Putamen (tissue), 1 donor: ENCODE measurements around the gene NR6A1.
"Not testable (repeated sequence)": the region's sequence is repeated elsewhere in the genome, so short reads cannot be mapped to it uniquely, and the experiment has no call there.

ENCODE experiments used
- DNase-seq: peaks from one replicate; pipeline ENCODE4 v3.0.0-alpha.2; 2016; ENCODE audit warnings: low spot score

The NR6A1 gene

GRCh38 chr9:124615840-124616239 is 155.3 kb downstream of the NR6A1 start:
- not testable (repeated sequence) for DNase-seq

GRCh38 chr9:124615100-124615742 is 155.9 kb downstream of the NR6A1 start:
- no peak for DNase-seq

- no peak for DNase-seq
Observed at GRCh38 chr9:124613849-124614248, 157.3 kb downstream of the NR6A1 start.

GRCh38 chr9:124611106-124611505 is 160.0 kb downstream of the NR6A1 start:
- DNase-seq, result no peak

GRCh38 chr9:124606027-124606426 is 165.1 kb downstream of the NR6A1 start:
- no peak for DNase-seq

GRCh38 chr9:124605258-124605657 is 165.9 kb downstream of the NR6A1 start:
- no peak for DNase-seq

- no peak for DNase-seq
Observed at GRCh38 chr9:124602632-124603031, 168.5 kb downstream of the NR6A1 start.

GRCh38 chr9:124602204-124602603 is 168.9 kb downstream of the NR6A1 start:
- no peak for DNase-seq

- no peak for DNase-seq
Observed at GRCh38 chr9:124600407-124600806, 170.7 kb downstream of the NR6A1 start.

- no peak for DNase-seq
Observed at GRCh38 chr9:124599121-124599795, 171.9 kb downstream of the NR6A1 start.

- no peak for DNase-seq
Observed at GRCh38 chr9:124598048-124598447, 173.1 kb downstream of the NR6A1 start.

- DNase-seq, result no peak
Observed at GRCh38 chr9:124596172-124596839, 174.8 kb downstream of the NR6A1 start.

- DNase-seq, result no peak
Observed at GRCh38 chr9:124595743-124596142, 175.4 kb downstream of the NR6A1 start.

GRCh38 chr9:124594673-124595072 is 176.4 kb downstream of the NR6A1 start:
- DNase-seq, result no peak

- DNase-seq, result no peak
Observed at GRCh38 chr9:124594225-124594624, 176.9 kb downstream of the NR6A1 start.

GRCh38 chr9:124593651-124594058 is 177.5 kb downstream of the NR6A1 start:
- no peak for DNase-seq

- DNase-seq, result no peak
Observed at GRCh38 chr9:124593200-124593599, 177.9 kb downstream of the NR6A1 start.

- no peak for DNase-seq
Observed at GRCh38 chr9:124590889-124591641, 180.0 kb downstream of the NR6A1 start.

GRCh38 chr9:124584631-124585030 is 186.5 kb downstream of the NR6A1 start:
- DNase-seq, result no peak

GRCh38 chr9:124583134-124583533 is 188.0 kb downstream of the NR6A1 start:
- no peak for DNase-seq

- DNase-seq, result no peak
Observed at GRCh38 chr9:124580186-124580585, 190.9 kb downstream of the NR6A1 start.

- no peak for DNase-seq
Observed at GRCh38 chr9:124576751-124577150, 194.4 kb downstream of the NR6A1 start.
